ENCODE data around the gene TRMO.

- TF ChIP-seq, protein P1, sequence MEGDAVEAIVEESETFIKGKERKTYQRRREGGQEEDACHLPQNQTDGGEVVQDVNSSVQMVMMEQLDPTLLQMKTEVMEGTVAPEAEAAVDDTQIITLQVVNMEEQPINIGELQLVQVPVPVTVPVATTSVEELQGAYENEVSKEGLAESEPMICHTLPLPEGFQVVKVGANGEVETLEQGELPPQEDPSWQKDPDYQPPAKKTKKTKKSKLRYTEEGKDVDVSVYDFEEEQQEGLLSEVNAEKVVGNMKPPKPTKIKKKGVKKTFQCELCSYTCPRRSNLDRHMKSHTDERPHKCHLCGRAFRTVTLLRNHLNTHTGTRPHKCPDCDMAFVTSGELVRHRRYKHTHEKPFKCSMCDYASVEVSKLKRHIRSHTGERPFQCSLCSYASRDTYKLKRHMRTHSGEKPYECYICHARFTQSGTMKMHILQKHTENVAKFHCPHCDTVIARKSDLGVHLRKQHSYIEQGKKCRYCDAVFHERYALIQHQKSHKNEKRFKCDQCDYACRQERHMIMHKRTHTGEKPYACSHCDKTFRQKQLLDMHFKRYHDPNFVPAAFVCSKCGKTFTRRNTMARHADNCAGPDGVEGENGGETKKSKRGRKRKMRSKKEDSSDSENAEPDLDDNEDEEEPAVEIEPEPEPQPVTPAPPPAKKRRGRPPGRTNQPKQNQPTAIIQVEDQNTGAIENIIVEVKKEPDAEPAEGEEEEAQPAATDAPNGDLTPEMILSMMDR (IDR thresholded peaks at IDR 0.05) = no peak
- TF ChIP-seq POLR2AphosphoS5 (IDR thresholded peaks at IDR 0.05) (no peak), POLR2A (IDR thresholded peaks at IDR 0.05) (no peak)
Measured at GRCh38 chr9:97940741-97941140, 18.4 kb upstream of the TRMO start.
